HG03108 (cell line): ENCODE results near the gene FOXJ1.

ENCODE experiments used
- ATAC-seq: cut with Tn5 transposase; IDR thresholded peaks from one replicate; pipeline ENCODE4 v1.9.1; 2021; ENCODE audit warnings: moderate library complexity; ENCODE audit not compliant: unreplicated experiment

FOXJ1 gene

GRCh38 chr17:76142039-76142584 is 1.1 kb upstream of the FOXJ1 start:
- ATAC-seq: no peak

GRCh38 chr17:76140661-76141211 is 309 bp downstream of the FOXJ1 start:
- ATAC-seq: no peak

DNA sequence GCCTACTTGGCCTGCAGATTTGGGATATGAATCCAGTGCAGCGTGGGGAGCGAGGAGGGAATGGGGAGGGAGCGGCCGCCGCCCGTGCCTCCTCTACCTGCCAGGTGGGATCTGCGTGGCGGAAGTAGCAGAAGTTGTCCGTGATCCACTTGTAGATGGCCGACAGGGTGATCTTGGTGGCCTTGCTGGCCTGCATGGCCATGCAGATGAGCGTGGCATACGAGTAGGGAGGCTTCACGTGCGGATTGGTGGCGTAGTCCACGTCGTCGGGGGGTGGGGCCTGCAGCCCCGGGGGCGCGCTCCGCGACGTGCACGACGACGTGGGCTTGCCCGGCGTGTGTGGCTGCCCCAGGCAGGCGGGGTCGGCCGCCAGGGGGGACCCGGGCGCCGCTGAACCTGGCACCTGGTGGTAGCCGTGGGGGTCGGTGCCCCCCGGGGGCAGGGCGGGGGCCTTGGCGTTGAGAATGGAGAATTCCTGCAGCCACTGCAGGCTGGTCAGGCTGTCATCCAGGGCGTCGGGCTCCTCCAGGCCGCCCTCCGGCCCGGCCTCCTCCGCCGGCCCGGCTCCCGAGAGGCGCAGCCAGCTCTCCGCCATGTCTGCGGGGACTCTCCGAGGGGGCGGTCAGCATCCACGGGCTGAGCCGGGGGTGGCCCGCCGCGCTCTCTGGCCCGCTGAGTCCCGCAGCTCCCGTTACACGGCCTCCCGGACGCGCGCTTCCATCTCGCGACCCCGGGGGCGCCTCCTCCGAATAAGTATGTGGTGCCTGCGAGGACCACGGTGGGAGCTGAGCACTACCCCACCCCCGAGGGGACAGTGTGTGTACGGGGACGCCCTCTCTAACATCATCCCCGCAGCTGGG is 1.0 kb downstream of the FOXJ1 start:
- no peak for ATAC-seq

DNA sequence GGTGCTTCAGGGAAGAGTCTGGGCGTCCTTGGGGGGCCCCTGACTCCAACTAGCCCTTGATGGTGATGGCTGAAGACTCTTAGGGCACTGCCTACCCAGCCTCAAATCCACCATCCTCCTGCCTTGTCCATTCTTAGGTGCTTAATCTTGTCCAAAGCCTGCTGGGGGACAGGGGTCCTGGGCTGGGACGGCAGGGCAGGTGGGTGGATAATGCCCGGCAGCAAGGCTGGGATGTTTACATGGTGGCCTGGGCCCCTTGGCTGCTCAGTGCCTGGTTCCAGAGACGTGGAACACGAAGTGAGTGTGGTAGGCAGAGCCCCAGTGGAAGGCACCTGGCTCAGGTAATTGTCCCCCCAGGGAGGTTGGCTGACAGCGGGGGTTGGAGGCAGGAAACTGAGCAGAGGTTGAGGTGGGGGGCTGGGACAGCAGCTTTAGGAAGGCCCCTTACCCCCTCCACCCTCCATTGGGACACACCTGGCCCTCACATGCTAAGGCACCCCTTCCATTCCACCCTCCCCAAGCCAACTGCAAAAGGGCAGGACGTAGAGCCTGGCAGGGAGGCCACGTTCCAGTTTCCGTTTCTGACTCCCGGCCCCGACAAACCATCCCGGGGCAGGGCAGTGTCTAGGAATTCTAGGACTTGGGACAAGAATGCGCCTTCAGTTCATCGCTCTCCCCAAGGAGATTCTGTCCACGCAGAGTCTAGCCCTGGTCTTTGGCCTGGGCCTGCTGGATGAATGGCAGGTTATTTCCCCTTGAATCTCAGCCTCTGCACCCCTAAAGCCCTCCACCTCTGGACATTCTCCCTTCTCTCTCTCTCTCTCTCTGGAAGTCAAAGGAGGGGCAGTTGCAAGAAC is 1.9 kb downstream of the FOXJ1 start:
- no peak for ATAC-seq

DNA sequence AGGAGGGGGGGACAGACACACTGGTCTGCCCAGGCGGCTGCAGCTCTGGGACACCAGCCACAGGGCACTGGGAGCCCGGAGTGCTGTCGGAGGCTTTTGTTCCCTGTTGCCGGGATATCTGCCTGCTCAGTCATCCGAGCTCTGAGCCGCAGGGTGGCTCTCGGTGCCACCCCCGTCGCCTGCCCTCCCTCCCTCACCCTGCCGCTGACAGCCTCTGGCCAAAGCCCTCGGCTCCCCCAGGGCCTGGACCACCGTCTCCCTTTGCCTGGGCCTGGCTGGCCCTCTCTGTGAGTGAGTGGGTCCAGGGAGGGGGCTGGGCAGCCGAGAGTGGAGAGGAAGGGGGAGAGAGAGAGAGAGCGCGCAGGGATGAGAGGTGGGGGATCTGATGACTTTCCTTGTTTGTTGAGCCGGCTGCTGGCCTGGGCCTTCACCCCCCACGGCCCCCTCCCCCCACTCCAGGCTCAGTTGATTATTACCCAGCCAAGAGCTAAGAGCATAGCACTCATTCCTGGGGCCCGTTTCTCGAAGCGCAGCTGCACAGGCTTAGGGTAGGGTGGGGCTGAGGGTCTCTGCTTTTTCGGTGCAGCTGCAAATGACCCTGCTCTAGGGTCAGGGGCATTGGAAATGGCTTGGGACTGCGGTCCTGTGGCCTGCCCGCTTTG is 2.7 kb downstream of the FOXJ1 start:
- ATAC-seq: no peak

GRCh38 chr17:76137351-76138233 is 3.5 kb downstream of the FOXJ1 start:
- no peak for ATAC-seq

GRCh38 chr17:76137001-76137350 is 4.1 kb downstream of the FOXJ1 start:
- no peak for ATAC-seq

DNA sequence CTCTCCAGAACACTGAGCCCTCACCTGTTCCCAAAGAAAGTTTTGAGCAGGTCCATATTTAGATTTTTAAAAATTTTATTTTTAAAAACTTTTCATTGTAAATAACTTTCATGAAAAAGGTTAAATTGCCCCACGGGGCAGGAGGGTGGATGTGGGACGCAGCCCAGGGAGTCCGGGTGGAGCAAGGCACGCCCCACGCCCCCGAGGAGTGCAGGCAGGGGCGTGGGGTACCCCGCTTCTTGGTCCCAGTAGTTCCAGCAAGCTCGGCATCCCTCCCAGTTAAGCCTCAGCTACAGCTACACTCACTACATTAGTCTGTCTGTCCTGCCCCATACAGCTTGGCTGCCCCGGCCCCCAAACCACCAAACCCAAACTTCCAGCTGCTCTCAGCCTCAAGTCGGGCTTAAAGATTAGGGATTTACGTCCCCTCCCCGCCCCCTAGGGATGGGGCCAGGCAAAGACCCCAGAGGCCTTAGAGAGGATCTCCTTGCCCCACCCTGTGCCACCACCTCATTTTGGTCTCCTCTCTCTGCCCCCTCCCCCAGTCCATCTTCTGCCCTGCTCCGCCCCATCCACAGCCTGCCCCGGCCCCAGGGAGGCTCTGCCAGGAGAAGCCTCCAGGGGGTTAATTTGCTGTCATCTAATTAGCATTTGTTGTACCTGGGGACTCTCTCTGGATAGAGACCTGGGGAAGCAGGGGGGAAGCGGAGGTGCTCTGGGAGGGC is 4.6 kb downstream of the FOXJ1 start:
- ATAC-seq: no peak

GRCh38 chr17:76135810-76136188 is 5.2 kb downstream of the FOXJ1 start:
- ATAC-seq: no peak

DNA sequence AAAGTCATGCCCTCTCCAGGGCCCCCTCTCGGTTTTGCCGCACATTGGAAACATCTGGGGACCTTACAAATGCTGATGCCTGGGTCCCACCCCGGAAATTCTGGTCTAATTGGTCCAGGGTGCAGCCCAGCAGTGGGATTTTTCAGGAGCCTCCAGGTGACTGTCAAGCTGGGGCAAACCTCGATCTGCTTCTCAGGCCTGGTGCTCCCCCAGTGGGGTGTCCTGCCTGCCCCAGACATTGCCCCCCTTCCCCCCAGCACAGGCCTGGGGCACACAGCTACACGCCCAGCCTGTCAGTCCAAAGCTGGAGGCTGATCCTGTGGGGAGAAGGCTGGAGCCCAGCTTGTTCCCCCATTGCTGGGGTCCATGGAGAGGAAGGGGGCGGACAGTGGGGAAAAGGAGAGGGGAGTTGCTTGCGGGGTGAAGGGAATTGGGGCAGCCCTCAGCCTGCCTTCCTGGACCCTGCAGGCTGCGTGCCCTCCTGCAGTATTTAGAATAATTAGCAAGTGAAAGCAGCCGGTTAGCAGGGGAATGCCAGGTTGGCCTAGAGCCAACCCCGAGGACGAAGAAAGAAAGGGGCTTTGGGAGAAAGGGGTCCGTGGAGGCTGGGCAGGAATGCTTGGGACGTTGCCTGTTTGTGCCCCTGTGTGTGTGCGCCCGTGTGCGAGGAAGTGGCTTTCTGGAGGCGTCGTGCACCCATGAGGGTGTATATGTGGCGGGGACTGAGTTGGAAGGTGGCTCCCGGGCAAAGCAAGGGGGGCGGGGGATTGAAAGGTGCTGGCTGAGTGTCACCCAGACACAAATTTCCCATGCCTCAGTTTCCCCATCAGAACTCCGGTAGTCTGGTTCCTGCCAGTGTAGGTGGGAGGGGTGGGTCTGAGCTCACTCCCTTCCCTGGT is 5.9 kb downstream of the FOXJ1 start:
- no peak for ATAC-seq

DNA sequence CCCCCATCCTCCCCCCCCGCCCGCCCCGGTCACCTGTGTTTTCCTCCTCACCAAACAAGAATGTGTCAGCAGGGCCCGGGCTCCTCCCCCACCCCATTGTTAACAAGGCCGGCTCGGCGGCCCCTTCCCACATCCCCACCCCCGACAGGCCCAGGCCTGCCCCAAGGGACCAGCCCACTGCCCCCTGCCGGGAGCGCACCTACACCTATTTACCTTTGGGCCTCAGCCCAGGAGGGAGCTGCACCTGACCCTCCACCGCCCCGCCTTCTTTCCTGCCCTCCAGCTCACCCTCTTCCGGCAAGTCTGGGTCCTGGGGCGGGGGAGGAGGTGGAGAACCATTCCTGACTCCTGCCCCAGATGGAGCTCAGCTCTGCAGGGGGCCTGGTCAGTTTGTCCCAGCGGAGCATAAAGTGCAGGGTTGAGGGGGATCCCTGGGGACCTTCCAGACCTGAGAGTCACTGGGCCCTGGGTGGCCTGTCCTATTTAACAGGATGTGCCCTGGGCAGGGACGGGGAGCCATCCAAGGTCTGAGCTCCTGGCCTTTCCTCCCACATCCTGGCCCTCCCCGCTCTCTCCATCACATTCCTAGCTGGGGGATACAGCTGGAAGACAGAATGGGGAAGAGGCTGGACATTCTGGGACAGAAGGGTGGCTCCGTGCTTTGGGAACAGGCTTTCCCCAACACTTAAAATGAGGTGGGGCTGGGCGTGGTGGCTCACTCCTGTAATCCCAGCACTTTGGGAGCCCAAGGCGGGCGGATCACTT is 8.3 kb downstream of the FOXJ1 start:
- ATAC-seq: no peak

GRCh38 chr17:76131692-76132573 is 9.1 kb downstream of the FOXJ1 start:
- ATAC-seq: no peak

DNA sequence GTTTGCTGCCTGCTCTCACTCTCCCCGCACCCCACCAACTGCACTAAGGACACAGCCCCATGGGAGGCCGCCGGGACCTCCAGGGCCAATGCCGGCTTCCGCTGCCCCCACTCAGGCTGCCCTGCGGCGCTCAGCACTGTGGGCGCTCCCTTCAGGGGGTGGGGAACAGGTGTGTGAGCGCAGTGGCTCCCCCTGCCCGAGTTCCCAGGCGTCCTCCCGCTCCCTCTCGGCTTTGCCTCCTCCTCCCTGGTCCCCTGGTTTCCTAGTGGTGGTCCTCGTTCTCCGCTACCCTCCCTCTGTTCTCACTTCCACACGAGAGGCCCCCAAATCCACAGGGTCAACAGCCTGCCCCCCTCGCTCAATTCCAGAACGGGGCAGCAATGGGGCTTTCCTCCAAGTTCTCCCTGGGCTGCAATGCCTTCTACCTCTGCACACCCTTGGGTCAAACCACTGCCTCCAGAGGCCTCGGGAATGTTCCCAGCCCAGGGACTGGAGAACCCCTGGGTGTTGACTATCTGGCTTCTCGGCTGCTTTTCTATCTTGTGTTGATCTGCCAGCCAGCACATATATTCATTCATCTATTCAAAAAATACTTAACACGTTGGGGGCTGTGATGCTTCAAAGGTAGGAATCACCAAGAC is 9.9 kb downstream of the FOXJ1 start:
- ATAC-seq: no peak

DNA sequence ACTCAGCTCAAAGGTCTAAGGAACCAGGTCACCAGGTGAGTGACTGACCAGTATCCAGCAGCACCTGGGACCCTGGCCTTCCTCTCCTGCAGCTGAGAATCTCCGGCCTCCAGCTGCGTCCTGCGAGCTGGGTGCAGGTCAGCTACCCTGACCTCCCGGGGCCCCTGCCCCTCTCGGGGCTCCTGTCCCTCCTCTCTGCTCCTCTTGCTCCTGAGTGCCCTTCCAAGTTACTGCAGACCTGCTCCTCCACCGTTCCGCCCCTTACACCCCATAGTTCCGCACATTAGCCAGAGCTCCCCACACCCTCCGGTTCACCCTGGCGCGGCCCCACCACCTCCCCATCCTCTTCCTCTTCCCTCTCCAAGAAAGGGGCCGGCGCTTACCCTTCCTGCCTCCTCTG is 10.6 kb downstream of the FOXJ1 start:
- ATAC-seq: no peak

DNA sequence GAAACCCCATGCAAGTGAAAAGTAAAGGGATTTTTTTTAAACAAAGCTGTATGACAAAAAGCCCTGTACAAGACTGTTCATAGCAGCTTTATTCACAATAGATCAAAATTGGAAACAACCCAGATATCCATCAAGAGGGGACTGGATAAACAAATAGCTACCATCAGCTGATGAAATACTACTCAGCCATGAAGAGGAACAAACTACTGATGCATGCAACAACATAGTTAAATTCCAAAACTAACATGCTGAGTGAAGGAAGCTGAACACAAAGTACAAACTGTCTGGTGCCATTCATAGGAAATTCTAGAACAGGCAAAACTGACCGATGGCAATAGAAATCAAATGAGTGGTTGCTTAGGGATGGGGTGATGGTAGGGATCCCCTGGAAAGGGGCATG is 15.1 kb downstream of the FOXJ1 start:
- no peak for ATAC-seq

DNA sequence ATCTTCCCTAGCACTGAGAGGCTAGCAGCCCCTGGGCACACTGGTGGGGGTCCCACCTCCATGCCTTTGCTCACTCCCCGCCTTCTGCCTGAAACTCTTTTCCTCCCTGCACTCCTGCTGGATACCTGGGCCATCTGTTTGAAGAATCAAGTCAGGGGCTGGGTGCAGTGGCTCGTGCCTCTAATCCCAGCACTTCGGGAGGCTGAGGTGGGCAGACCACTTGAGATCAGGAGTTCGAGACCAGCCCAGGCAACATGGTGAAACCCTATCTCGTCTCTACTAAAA is 15.7 kb downstream of the FOXJ1 start:
- no peak for ATAC-seq
